ENCODE results near the gene ANKS1A.

- TF ChIP-seq CTCF (IDR thresholded peaks at IDR 0.05) (no peak), POLR2A (IDR thresholded peaks at IDR 0.05) (no peak)
Measured at GRCh38 chr6:35065441-35065800, 176.4 kb downstream of the ANKS1A start.
